T47D (cell line): ENCODE results near the gene TASOR2.
A peak's percentile ranks its signal among the peaks of the same experiment; 100 is the strongest.

Experiments used
- DNase-seq, 2 experiments: peaks; one replicate each; pipeline versions ENCODE4 v3.0.0 to v3.0.0-alpha.2; 2011 to 2012; ENCODE audit warnings: low read depth in 1 of 2, low spot score in 1 of 2
- JUND ChIP-seq: IDR thresholded peaks from 2 replicates; pipeline ENCODE4 v1.6.1; 2012; ENCODE audit warnings: low read depth
- in situ Hi-C: cut with HindIII; loops from 2 replicates; pipeline ENCODE4 v1.10.0; 2016; ENCODE audit warnings: low sequenced_read_pairs, low pct_unique_long_range_greater_than_20kb

Gene TASOR2

GRCh38 chr10:5648494-5649457, 35.9 kb upstream of the TASOR2 start:
- peak in 1 of 2 experiments; percentile 44 for DNase-seq
- in situ Hi-C loops, result no loop called here
- TF ChIP-seq JUND, result no peak

GRCh38 chr10:5649746-5650145, 34.9 kb upstream of the TASOR2 start:
- in situ Hi-C loops, result no loop called here
- DNase-seq, result no peak
- no peak for TF ChIP-seq JUND

- in situ Hi-C loops, result no loop called here
- no peak for DNase-seq
- no peak for TF ChIP-seq JUND
Observed at GRCh38 chr10:5650664-5651387, 33.8 kb upstream of the TASOR2 start.

GRCh38 chr10:5651388-5651764, 33.3 kb upstream of the TASOR2 start:
- DNase-seq, result no peak
- TF ChIP-seq JUND, result no peak
- in situ Hi-C loops, result no loop called here

GRCh38 chr10:5652746-5653145, 31.9 kb upstream of the TASOR2 start:
- in situ Hi-C loops, result no loop called here
- no peak for TF ChIP-seq JUND
- DNase-seq, result no peak

GRCh38 chr10:5654218-5654755, 30.4 kb upstream of the TASOR2 start:
- peak in 1 of 2 experiments; percentile 73 for DNase-seq
- in situ Hi-C loops, result no loop called here
- no peak for TF ChIP-seq JUND

GRCh38 chr10:5655121-5655520, 29.5 kb upstream of the TASOR2 start:
- no peak for DNase-seq
- no peak for TF ChIP-seq JUND
- in situ Hi-C loops, result no loop called here

GRCh38 chr10:5656737-5657579, 27.7 kb upstream of the TASOR2 start:
- in situ Hi-C loops, result no loop called here
- TF ChIP-seq JUND, result no peak
- DNase-seq, result peak in 1 of 2 experiments; percentile 65

- TF ChIP-seq JUND, result no peak
- DNase-seq, result no peak
- in situ Hi-C loops, result no loop called here
Observed at GRCh38 chr10:5658871-5659618, 25.6 kb upstream of the TASOR2 start.

- TF ChIP-seq JUND, result no peak; the same call in 1 of the 2 replicates
- in situ Hi-C loops, result no loop called here
- peak; percentile 45 to 91 for DNase-seq
Observed at GRCh38 chr10:5659702-5660528, 24.7 kb upstream of the TASOR2 start.

GRCh38 chr10:5661043-5661442, 23.6 kb upstream of the TASOR2 start:
- in situ Hi-C loops, result no loop called here
- DNase-seq, result no peak
- no peak for TF ChIP-seq JUND
